K562 (cell line): ENCODE measurements around the gene ISG20. TPM values are rescaled to one million over a fixed set of nuclear protein-coding genes. Genes with fewer than 3 reads are reported as not detected.

ENCODE experiments used
- ATAC-seq: fragments of 200-7000 bp; cut with Tn5 transposase; 3 replicates; pipeline ENCODE4 v1.9.1; 2020; ENCODE audit warnings: moderate library complexity
- BruUV-seq: library from RNA; stranded (reverse); fragments of 400-500 nt; replicated peaks from 2 replicates; lab custom pipeline; 2021; lab: Mats Ljungman, UMichigan
- CTCF ChIA-PET: fragments of 300-600 bp; formaldehyde crosslinking; extraction: SDS; loops from one replicate; lab custom pipeline; 2021; ENCODE audit warnings: low intra/inter-chr PET ratio; lab: Yijun Ruan, JAX
- POLR2A ChIA-PET: fragments of 300-600, 350-650 bp; sonication (Branson Sonifier 250); formaldehyde crosslinking; extraction: SDS; loops from one replicate; lab custom pipeline; 2021; ENCODE audit warnings: antibody characterized with exemption, inconsistent platforms; lab: Yijun Ruan, JAX
- DNase-seq, 4 experiments: peaks; one replicate each; pipeline versions ENCODE4 v3.0.0 to v3.0.0-alpha.2; 2011 to 2018; ENCODE audit warnings: low spot score in 3 of 4, mixed read lengths in 3 of 4; ENCODE audit errors: extremely low read depth in 1 of 4
- FAIRE-seq: peaks from 2 replicates; lab custom pipeline; 2011; peaks lifted over from hg19 to GRCh38; lab: Jason Lieb, UNC
- H2AFZ ChIP-seq: 2 replicates; pipeline ENCODE4 v1.6.0; 2011; ENCODE audit warnings: low read depth, low read length, control low read depth, inconsistent platforms
- H3K27ac ChIP-seq: fragments of 200-600 bp; 3 replicates; pipeline ENCODE4 v1.8.0; 2011; ENCODE audit warnings: low read depth, mild to moderate bottlenecking, control low read depth, inconsistent platforms, low read length, moderate library complexity, mixed read lengths; ENCODE audit errors: extremely low read depth
- H3K27me3 ChIP-seq, 2 experiments: fragments of 300-600 bp in 1 of 2; 2 replicates in 1 of 2; 3 replicates in 1 of 2; pipeline versions ENCODE4 v1.6.0 to v1.8.0; 2011; ENCODE audit warnings: inconsistent platforms in 2 of 2, low read length in 2 of 2, mild to moderate bottlenecking in 1 of 2, mixed read lengths in 1 of 2, moderate library complexity in 1 of 2; ENCODE audit not compliant: control insufficient read depth in 2 of 2, insufficient read depth in 2 of 2
- H3K36me3 ChIP-seq: fragments of 300-600 bp; 3 replicates; pipeline ENCODE4 v1.8.0; 2011; ENCODE audit warnings: mild to moderate bottlenecking, low read length, inconsistent platforms; ENCODE audit not compliant: control insufficient read depth, insufficient read depth
- H3K4me1 ChIP-seq, 2 experiments: fragments of 200-600 bp in 1 of 2; replicated peaks in 1 of 2; 2 replicates in 1 of 2; 3 replicates in 1 of 2; pipeline versions ENCODE4 v1.5.1 to v1.8.0; 2011; ENCODE audit warnings: inconsistent platforms in 2 of 2, low read length in 2 of 2, mild to moderate bottlenecking in 1 of 2, mixed read lengths in 1 of 2, moderate library complexity in 1 of 2; ENCODE audit not compliant: control insufficient read depth in 2 of 2, insufficient read depth in 2 of 2
- H3K4me2 ChIP-seq: 2 replicates; pipeline ENCODE4 v1.6.1; 2011; ENCODE audit warnings: low read length, control low read depth, inconsistent platforms, mixed read lengths; ENCODE audit not compliant: insufficient read depth
- H3K4me3 ChIP-seq: fragments of 200-600 bp; sonication (generic), shearing (Covaris generic); 2 replicates; pipeline ENCODE4 v1.5.1; 2016; ENCODE audit warnings: control low read depth, inconsistent platforms
- H3K79me2 ChIP-seq: fragments of 200-600 bp; 3 replicates; pipeline ENCODE4 v1.8.0; 2011; ENCODE audit warnings: low read length, inconsistent platforms; ENCODE audit not compliant: control insufficient read depth, insufficient read depth
- H3K9ac ChIP-seq, 2 experiments: 2 replicates each; pipeline versions ENCODE4 v1.6.0 to v1.6.1; 2011; ENCODE audit warnings: low read depth in 2 of 2, low read length in 2 of 2, control low read depth in 1 of 2, inconsistent platforms in 1 of 2, mild to moderate bottlenecking in 1 of 2, mixed read lengths in 1 of 2; ENCODE audit not compliant: insufficient read depth in 1 of 2
- H3K9me1 ChIP-seq: one replicate; pipeline ENCODE4 v1.6.0; 2011; ENCODE audit warnings: inconsistent platforms, mild to moderate bottlenecking, low read length, moderate library complexity; ENCODE audit not compliant: control insufficient read depth, insufficient read depth
- H3K9me3 ChIP-seq: replicated peaks from 2 replicates; pipeline ENCODE4 v1.5.1; 2011; ENCODE audit warnings: low read depth, low read length, inconsistent platforms; ENCODE audit not compliant: control insufficient read depth, insufficient read depth
- H4K20me1 ChIP-seq: replicated peaks from 2 replicates; pipeline ENCODE4 v1.6.1; 2011; ENCODE audit warnings: low read length, inconsistent platforms, mixed read lengths; ENCODE audit not compliant: control insufficient read depth, insufficient read depth
- EZH2 ChIP-seq: IDR thresholded peaks from 2 replicates; pipeline ENCODE4 v1.6.1; 2012; ENCODE audit warnings: low read depth, mild to moderate bottlenecking, inconsistent platforms, low read length, borderline replicate concordance
- U2AF1 ChIP-seq: fragments of 200-400 bp; formaldehyde crosslinking; optimal IDR thresholded peaks from 2 replicates; pipeline ENCODE3; 2017; ENCODE audit warnings: mild to moderate bottlenecking, low read depth, low read length, moderate library complexity
- WGBS: fragments of 100-300 bp; shearing (Covaris generic); methylation state at CpG from one replicate; pipeline ENCODE4 v1.1.6; 2016; ENCODE audit warnings: low coverage, mixed read lengths; ENCODE audit not compliant: insufficient coverage; ENCODE audit errors: missing lambda C conversion rate; 5-methylcytosine and 5-hydroxymethylcytosine counted together
- in situ Hi-C: fragments of 300-500 bp; cut with MboI; formaldehyde crosslinking; loops from 4 replicates; pipeline ENCODE4 v1.15.0; 2018; ENCODE audit warnings: inconsistent platforms, mixed read lengths
- intact Hi-C: fragments of 100-400 bp; cut with micrococcal nuclease; formaldehyde crosslinking; loops from 2 replicates; pipeline ENCODE4 v1.14.2; 2022
- microRNA counts: library from miRNA; unstranded; fragments of <30 nt; microRNA quantifications from one replicate; lab custom pipeline; 2016
- microRNA-seq: library from miRNA; unstranded; fragments of <30 nt; microRNA quantifications from one replicate; pipeline ENCODE4, GENCODE V29; 2018; ENCODE audit warnings: borderline microRNAs expressed
- polyA plus RNA-seq, 8 experiments: library from polyadenylated mRNA; depleted of rRNA in 4 of 8; stranded (reverse) in 5 of 8; unstranded in 3 of 8; fragments of >200 nt; fragmentation: Nextera tagmentation in 2 of 8; fragmentation: Illumina TruSeq in 1 of 8; extraction: Ambion mirVana in 2 of 8; extraction: Trizol in 1 of 8; gene quantifications; 2 replicates each; pipeline versions ENCODE4 v1.2.1 to v1.2.3, GENCODE V29; 2011 to 2014; ENCODE audit warnings: inconsistent platforms in 1 of 8, missing spikeins in 1 of 8
- small RNA-seq: library from RNA; depleted of rRNA; stranded (forward); fragments of <200 nt; gene quantifications from one replicate; pipeline ENCODE3, GENCODE V24; 2014
- total RNA-seq, 7 experiments: library from RNA; depleted of rRNA in 6 of 7; stranded (reverse); fragments of >200 nt in 6 of 7; fragmentation: Illumina TruSeq in 2 of 7; extraction: Trizol in 2 of 7; gene quantifications; 2 replicates each; pipeline versions ENCODE4 v1.2.1 to v1.2.3, GENCODE V29; 2011 to 2021; ENCODE audit warnings: low replicate concordance in 1 of 7

Gene ISG20
- total and polyA plus RNA-seq, 9 of the 15 experiments (the other 6 are each of a cell fraction or from before 2014, with no cell fraction given), result 0.06 to 2.1 (median 1.00) TPM

- no peak for ATAC-seq
- H2AFZ ChIP-seq, result no peak overlapping the region
- peaks cover 35 to 54% of the 10 kb centered on the region in 2 experiments for H3K27me3 ChIP-seq
- H3K4me2 ChIP-seq, result no peak overlapping the region
- POLR2A ChIA-PET, result no interaction called here
- no peaks in the 10 kb centered on the region for H3K36me3 ChIP-seq
- H3K4me1 ChIP-seq, result peaks cover 0 to 5% of the 10 kb centered on the region in 2 experiments; a peak in 1 of 5 replicates
- TF ChIP-seq EZH2, result peak; percentile 39; the same call in 1 of the 2 replicates
- no peak for TF ChIP-seq U2AF1
- TF ChIP-seq, all 486 proteins: peak for 1
- intact Hi-C loops, result no loop called here
- H3K9me1 ChIP-seq, result no peaks in the 10 kb centered on the region
- H3K9me3 ChIP-seq, result no peaks in the 10 kb centered on the region
- no peak for DNase-seq
- H3K79me2 ChIP-seq, result no peaks in the 10 kb centered on the region
- 6% methylated on average over 10 of the region's 11 CpGs for WGBS
- H4K20me1 ChIP-seq, result peaks cover 6% of the 10 kb centered on the region; the same call in 1 of the 2 replicates
- FAIRE-seq, result no peak
- BruUV-seq, result no TSS peak
- no peak overlapping the region for H3K27ac ChIP-seq
- H3K4me3 ChIP-seq, result no peak overlapping the region
- no peak overlapping the region for H3K9ac ChIP-seq
- CTCF ChIA-PET, result no interaction called here
- in situ Hi-C loops, result no loop called here
Measured at GRCh38 chr15:88705769-88706165, 67.0 kb downstream of the ISG20 start.

MicroRNA genes within 50 kb of the gene (microRNA counts, 767-probe panel; counts per million panel counts)
- microRNA hsa-miR-1179 (lab: Ali Mortazavi, UCI), result not detected
- not detected for microRNA hsa-miR-7-5p (lab: Ali Mortazavi, UCI)

Small RNA genes lying within 50 kb of the gene (microRNA-seq; reads per million reads assigned to microRNA genes)
- gene MIR1179, result not detected
- not detected for gene MIR3529
- not detected for gene MIR7-2

Small RNA genes lying within 50 kb of the gene (small RNA-seq; reads per million reads assigned to genes)
- gene MIR1179 (not detected), gene MIR7-2 (not detected)

Other genes with a start within 250 kb of the ISG20 start
- gene MRPL46, start 171.6 kb upstream of the ISG20 start, total RNA-seq (2014; rRNA removed), result 43.0 and 44.7 TPM in 2 replicates
- 49.2 and 55.0 TPM in 2 replicates for gene MRPL46, start 171.6 kb upstream of the ISG20 start, total RNA-seq (2014; rRNA removed; fragmentation: Illumina TruSeq; extraction: Trizol)
- 48.4 and 50.0 TPM in 2 replicates for gene MRPL46, start 171.6 kb upstream of the ISG20 start, total RNA-seq (2015; rRNA removed; fragmentation: Illumina TruSeq; extraction: Trizol)
- gene MRPL46, start 171.6 kb upstream of the ISG20 start, total RNA-seq (2021), result 41.2 and 41.9 TPM in 2 replicates
- 41.3 and 49.8 TPM in 2 replicates for gene MRPL46, start 171.6 kb upstream of the ISG20 start, polyA plus RNA-seq (2011; rRNA removed)
- 46.5 and 50.8 TPM in 2 replicates for gene MRPL46, start 171.6 kb upstream of the ISG20 start, polyA plus RNA-seq (2014; fragmentation: Illumina TruSeq; extraction: Trizol)
- 10 to 100 TPM; 66.9 to 71.2 TPM for gene MRPL46, start 171.6 kb upstream of the ISG20 start, polyA plus RNA-seq (2014; fragmentation: Nextera tagmentation; extraction: Ambion mirVana)
- 72.2 and 74.6 TPM in 2 replicates for gene MRPL46, start 171.6 kb upstream of the ISG20 start, polyA plus RNA-seq (2014; rRNA removed)
- 54.9 and 75.7 TPM in 2 replicates for gene MRPS11, start 171.3 kb upstream of the ISG20 start, total RNA-seq (2014; rRNA removed)
- 40.4 and 44.8 TPM in 2 replicates for gene MRPS11, start 171.3 kb upstream of the ISG20 start, total RNA-seq (2014; rRNA removed; fragmentation: Illumina TruSeq; extraction: Trizol)
- gene MRPS11, start 171.3 kb upstream of the ISG20 start, total RNA-seq (2015; rRNA removed; fragmentation: Illumina TruSeq; extraction: Trizol), result 51.3 and 52.9 TPM in 2 replicates
- 61.1 and 72.9 TPM in 2 replicates for gene MRPS11, start 171.3 kb upstream of the ISG20 start, total RNA-seq (2021)
- gene MRPS11, start 171.3 kb upstream of the ISG20 start, polyA plus RNA-seq (2011; rRNA removed), result 57.3 and 67.3 TPM in 2 replicates
- gene MRPS11, start 171.3 kb upstream of the ISG20 start, polyA plus RNA-seq (2014; fragmentation: Illumina TruSeq; extraction: Trizol), result 53.1 and 54.1 TPM in 2 replicates
- 10 to 100 TPM; 28.3 to 39.4 TPM for gene MRPS11, start 171.3 kb upstream of the ISG20 start, polyA plus RNA-seq (2014; fragmentation: Nextera tagmentation; extraction: Ambion mirVana)
- 83.2 and 90.3 TPM in 2 replicates for gene MRPS11, start 171.3 kb upstream of the ISG20 start, polyA plus RNA-seq (2014; rRNA removed)
- gene DET1, start 92.3 kb upstream of the ISG20 start, total RNA-seq (2014; rRNA removed), result 4.9 and 5.3 TPM in 2 replicates
- 5.8 and 5.9 TPM in 2 replicates for gene DET1, start 92.3 kb upstream of the ISG20 start, total RNA-seq (2014; rRNA removed; fragmentation: Illumina TruSeq; extraction: Trizol)
- gene DET1, start 92.3 kb upstream of the ISG20 start, total RNA-seq (2015; rRNA removed; fragmentation: Illumina TruSeq; extraction: Trizol), result 3.7 and 5.0 TPM in 2 replicates
- gene DET1, start 92.3 kb upstream of the ISG20 start, total RNA-seq (2021), result 5.6 and 6.0 TPM in 2 replicates
- 8.1 and 9.6 TPM in 2 replicates for gene DET1, start 92.3 kb upstream of the ISG20 start, polyA plus RNA-seq (2011; rRNA removed)
- 7.0 and 7.3 TPM in 2 replicates for gene DET1, start 92.3 kb upstream of the ISG20 start, polyA plus RNA-seq (2014; fragmentation: Illumina TruSeq; extraction: Trizol)
- gene DET1, start 92.3 kb upstream of the ISG20 start, polyA plus RNA-seq (2014; fragmentation: Nextera tagmentation; extraction: Ambion mirVana), result 1 to 10 TPM; 4.2 to 6.1 TPM
- 6.9 and 7.3 TPM in 2 replicates for gene DET1, start 92.3 kb upstream of the ISG20 start, polyA plus RNA-seq (2014; rRNA removed)
- gene AEN, start 17.7 kb upstream of the ISG20 start, total RNA-seq (2014; rRNA removed), result 51.0 and 56.6 TPM in 2 replicates
- gene AEN, start 17.7 kb upstream of the ISG20 start, total RNA-seq (2014; rRNA removed; fragmentation: Illumina TruSeq; extraction: Trizol), result 24.6 and 26.3 TPM in 2 replicates
- 40.0 and 40.9 TPM in 2 replicates for gene AEN, start 17.7 kb upstream of the ISG20 start, total RNA-seq (2015; rRNA removed; fragmentation: Illumina TruSeq; extraction: Trizol)
- 49.2 and 52.7 TPM in 2 replicates for gene AEN, start 17.7 kb upstream of the ISG20 start, total RNA-seq (2021)
- gene AEN, start 17.7 kb upstream of the ISG20 start, polyA plus RNA-seq (2011; rRNA removed), result 30.8 and 32.8 TPM in 2 replicates
- 31.6 and 35.1 TPM in 2 replicates for gene AEN, start 17.7 kb upstream of the ISG20 start, polyA plus RNA-seq (2014; fragmentation: Illumina TruSeq; extraction: Trizol)
- gene AEN, start 17.7 kb upstream of the ISG20 start, polyA plus RNA-seq (2014; fragmentation: Nextera tagmentation; extraction: Ambion mirVana), result 10 to 100 TPM in 1 of 2 experiments, 1 to 10 TPM in 1; 9.0 to 11.7 TPM
- gene AEN, start 17.7 kb upstream of the ISG20 start, polyA plus RNA-seq (2014; rRNA removed), result 35.5 and 45.5 TPM in 2 replicates
- gene ACAN, start 164.4 kb downstream of the ISG20 start, total RNA-seq (2014; rRNA removed), result not detected in 2 replicates
- not detected in 2 replicates for gene ACAN, start 164.4 kb downstream of the ISG20 start, total RNA-seq (2014; rRNA removed; fragmentation: Illumina TruSeq; extraction: Trizol)
- not detected in 2 replicates for gene ACAN, start 164.4 kb downstream of the ISG20 start, total RNA-seq (2015; rRNA removed; fragmentation: Illumina TruSeq; extraction: Trizol)
- gene ACAN, start 164.4 kb downstream of the ISG20 start, total RNA-seq (2021), result not detected in 2 replicates
- not detected in 2 replicates for gene ACAN, start 164.4 kb downstream of the ISG20 start, polyA plus RNA-seq (2011; rRNA removed)
- gene ACAN, start 164.4 kb downstream of the ISG20 start, polyA plus RNA-seq (2014; fragmentation: Illumina TruSeq; extraction: Trizol), result not detected in 2 replicates
- not detected for gene ACAN, start 164.4 kb downstream of the ISG20 start, polyA plus RNA-seq (2014; fragmentation: Nextera tagmentation; extraction: Ambion mirVana)
- gene ACAN, start 164.4 kb downstream of the ISG20 start, polyA plus RNA-seq (2014; rRNA removed), result not detected in 2 replicates